GM21515 (cell line): ENCODE results near the gene SNIP1.
"Not testable (repeated sequence)": the region's sequence is repeated elsewhere in the genome, so short reads cannot be mapped to it uniquely, and the experiment has no call there.

Experiments used
- ATAC-seq: cut with Tn5 transposase; IDR thresholded peaks from one replicate; pipeline ENCODE4 v1.9.1; 2021; ENCODE audit not compliant: unreplicated experiment

Gene SNIP1

DNA sequence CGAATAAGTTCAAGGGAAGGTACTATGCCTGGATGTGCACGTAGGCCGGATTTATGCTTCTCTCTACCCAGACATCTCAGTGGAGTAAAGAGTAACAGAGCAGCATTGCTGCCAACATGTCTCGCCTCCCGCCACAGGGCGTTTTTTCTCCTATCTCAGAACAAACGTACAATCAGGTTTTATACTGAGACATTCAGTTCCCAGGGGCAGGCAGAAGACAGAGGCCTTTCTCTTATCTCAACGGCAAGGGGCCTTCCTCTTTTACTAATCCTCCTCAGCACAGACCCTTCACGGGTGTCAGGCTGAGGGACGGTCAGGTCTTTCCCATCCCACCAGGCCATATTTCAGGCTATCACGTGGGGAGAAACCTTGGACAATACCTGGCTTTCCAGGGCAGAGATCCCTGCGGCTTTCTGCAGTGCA is 5.9 kb upstream of the SNIP1 start:
- not testable (repeated sequence) for ATAC-seq

DNA sequence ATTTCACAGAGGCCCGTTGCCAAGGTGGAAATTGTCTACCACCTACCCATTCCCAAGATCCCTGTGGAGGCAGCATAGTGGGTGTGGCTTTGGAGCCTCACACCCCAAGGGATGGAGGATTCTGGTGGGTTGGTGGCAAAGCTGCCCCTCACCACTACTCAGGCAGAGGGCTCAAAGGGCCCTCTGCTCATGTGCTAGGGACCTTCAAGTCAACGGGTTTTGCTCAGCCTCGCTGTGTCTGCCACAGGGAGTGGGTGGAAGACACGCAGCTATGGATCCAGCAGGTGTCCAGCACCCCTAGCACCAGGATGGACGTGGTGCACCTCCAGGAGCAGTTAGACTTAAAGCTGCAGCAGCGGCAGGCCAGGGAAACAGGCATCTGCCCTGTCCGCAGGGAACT is 5.0 kb upstream of the SNIP1 start:
- no peak for ATAC-seq

DNA sequence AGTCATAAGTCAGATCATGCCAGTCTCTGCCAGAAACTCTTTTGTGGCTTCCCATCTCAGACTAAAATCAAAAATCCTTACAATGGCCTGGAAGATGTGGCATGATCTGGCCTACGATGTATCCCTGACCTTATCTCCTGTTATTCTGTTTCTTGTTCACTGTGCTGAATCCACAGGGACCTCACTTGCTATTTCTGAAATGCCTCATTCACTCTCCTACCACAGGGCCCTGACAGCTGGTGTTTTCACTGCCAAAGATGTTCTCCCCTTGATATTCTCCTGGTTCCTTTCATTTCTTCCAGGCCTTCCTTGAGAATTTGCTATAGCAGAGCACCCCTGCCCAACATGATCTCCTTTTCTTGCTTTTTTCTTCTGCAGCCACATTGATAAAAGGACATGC is 4.3 kb upstream of the SNIP1 start:
- no peak for ATAC-seq

DNA sequence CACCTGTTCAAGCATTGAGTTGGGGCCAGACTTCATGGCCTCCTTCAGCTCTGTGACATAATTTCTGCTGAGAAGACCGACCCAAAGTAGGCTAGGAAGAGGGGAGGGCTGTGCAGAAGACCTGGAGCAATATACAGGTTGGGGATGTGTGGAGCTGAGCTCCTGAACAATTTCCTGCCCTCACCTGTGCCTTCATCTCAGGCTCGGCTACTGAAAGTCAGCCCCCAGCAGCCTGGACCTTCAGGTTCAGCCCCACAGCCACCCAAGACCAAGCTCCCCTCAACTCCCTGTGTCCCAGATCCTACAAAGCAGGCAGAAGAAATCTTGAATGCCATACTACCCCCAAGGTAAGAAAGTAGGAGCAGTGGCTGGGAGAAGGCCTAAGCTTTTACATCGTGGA is 3.3 kb upstream of the SNIP1 start:
- no peak for ATAC-seq

DNA sequence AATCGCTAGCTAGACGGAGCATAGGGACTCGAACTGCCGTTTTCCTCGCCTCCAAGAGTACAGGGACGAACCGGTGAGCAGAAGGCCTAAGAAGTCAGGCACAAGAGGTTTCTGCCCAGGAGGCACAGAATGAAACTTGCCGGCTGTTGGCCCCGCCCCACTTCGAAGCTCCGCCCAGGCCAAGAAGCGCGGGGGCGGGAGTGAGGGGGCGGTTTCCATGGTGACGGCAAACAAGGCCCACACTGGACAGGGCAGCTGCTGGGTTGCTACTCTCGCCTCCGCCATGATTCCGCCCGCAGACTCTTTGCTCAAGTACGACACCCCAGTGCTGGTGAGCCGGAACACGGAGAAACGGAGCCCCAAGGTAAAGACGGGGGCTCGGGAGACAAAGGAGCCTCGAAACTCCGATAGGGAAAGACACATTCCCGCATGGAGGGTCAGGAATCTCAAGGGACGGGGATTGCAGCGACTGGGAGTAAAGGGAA is 2.7 kb upstream of the SNIP1 start, which contains the start of gene DNALI1:
Gene DNALI1 (plus strand): TSS at position 229 of the 485 bp plus-strand sequence. CDS start 55 bp downstream, at position 284.
- ATAC-seq, result no peak

DNA sequence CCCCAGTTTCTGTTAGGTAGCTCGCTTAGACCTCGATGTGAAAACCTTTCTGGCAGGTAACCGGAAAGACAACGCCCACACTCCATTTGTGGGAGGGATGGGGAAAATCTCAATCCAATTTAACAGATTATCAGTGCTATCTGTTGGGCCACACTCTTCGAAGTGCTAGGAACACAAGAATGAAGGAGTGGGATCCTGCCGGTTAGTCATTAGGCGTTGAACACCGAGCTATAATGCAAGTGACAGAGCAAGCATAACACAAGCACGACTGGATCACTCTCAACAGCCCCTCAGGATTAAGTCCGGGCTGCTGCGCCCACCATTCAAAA is 531 bp downstream of the SNIP1 start:
- ATAC-seq, result peak; percentile 13

DNA sequence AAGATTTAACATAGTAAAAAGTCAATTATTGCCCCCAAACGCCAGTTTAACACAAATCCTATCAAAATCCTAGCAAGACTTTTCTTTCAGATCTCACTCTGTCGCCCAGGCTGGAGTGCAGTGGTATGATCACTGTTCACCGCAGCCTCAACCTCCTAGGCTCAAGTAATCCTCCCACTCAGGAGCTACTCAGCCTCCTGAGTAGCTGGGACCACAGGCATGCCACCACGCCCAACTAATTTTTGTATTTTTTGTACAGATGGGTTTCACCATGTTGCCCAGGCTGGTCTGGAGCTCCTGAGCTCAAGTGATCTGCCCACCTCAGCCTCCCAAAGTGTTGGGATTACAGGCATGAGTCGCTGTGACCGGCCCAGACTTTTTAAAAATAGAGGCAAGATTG is 4.8 kb downstream of the SNIP1 start:
- no peak for ATAC-seq

DNA sequence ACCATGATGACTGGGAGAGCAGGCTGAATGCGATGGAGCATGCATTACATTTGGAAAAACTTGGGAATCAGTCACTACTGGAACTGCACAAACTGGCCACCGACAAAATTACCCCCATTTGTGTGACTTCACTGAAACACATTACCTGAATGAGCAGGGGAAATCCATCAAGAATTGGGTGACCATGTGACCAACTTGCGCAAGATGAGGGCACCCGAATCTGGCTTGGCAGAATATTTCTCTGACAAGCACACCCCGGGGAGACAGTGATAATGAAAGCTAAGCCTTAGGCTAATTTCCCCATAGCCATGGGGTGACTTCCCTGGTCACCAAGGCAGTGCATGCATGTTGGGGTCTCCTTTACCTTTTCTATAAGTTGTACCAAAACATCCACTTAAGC is 9.1 kb downstream of the SNIP1 start:
- no peak for ATAC-seq

DNA sequence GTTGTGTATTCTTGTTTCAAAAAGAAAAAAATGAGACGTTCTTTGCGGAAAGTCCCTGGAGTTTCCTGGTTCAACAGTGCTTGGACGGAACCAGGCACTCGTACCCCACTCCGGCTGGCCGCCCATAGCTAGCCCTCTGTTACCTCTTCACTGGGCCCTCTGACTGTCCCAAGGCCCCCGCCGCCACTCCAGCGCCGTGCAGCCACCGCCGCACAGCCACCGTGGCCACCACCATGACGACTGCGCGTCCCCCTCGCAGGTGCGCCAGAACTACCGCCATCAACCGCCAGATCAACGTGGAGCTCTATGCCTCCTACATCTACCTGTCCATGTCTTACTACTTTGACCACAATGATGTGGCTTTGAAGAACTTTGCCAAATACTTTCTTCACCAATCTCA is 9.6 kb downstream of the SNIP1 start:
- ATAC-seq, result no peak

DNA sequence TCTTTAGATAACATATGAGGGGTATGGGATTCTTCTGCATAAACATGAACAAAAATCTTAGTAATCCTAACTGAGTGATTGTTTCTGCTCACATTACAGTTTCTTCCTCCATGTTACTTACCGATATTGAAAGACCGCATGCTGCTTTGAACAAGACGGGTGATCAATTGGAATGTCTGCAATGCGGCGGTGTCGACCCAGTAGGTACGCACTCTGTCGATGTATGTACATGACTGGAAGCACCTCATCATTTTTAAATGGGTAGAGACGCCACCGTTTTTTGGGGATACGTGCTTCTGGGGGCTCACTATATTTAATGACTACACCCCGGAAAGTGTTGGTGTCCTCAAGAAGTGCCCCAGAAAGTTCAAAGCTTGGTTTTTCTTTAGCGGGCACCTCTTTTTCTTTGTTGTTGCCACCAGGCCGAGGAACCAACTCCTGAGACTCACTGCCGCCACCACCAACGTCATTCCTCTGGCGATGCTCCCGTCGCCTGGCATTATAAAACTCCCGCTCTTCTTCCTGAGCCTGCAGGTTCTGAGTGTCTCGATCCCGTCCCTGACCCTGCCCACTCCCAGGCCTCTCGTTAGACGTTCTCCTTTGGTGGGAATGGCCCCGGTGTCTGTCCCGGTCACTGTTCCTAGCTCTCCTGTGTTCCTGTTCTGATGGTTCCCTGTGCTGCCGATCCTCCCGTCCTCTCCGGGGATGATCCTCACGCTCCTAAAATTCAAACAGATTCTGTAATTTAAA is 13.9 kb downstream of the SNIP1 start:
- ATAC-seq, result no peak

DNA sequence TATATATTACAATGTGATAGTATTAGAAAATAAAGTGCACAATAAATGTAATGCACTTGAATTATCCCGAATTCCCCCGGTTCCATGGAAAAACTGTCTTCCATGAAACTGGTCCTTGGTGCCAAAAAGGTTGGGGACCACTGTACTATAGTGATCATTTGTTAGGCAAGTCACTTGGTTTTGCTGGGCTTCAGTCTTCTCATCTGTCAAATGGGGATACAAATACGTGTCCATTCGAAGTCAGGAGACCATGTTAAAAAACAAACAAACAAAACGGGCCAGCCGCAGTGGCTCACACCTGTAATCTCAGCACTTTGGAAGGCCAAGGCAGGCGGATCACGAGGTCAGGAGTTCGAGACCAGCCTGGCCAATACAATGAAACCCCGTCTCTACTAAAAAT is 14.9 kb downstream of the SNIP1 start:
- ATAC-seq, result not testable (repeated sequence)

DNA sequence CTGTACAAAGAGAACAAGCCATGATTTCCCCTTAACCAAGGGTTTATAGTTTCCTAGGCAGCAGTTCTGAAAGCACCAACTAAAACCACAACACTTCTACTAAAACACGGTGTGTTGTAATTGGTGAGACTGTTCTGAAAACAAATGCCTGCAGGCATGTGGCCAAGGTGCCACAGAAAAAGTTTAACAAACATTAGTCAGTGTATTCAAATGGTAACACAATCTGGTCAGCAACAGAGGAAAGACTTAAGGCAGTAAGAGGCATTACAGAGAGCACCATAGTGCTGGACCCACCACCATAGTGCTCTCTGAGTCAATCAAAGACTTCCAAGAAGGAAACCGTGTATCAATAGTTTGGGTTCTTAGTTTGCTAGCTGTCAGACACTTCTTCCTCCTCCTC is 16.7 kb downstream of the SNIP1 start:
- no peak for ATAC-seq

DNA sequence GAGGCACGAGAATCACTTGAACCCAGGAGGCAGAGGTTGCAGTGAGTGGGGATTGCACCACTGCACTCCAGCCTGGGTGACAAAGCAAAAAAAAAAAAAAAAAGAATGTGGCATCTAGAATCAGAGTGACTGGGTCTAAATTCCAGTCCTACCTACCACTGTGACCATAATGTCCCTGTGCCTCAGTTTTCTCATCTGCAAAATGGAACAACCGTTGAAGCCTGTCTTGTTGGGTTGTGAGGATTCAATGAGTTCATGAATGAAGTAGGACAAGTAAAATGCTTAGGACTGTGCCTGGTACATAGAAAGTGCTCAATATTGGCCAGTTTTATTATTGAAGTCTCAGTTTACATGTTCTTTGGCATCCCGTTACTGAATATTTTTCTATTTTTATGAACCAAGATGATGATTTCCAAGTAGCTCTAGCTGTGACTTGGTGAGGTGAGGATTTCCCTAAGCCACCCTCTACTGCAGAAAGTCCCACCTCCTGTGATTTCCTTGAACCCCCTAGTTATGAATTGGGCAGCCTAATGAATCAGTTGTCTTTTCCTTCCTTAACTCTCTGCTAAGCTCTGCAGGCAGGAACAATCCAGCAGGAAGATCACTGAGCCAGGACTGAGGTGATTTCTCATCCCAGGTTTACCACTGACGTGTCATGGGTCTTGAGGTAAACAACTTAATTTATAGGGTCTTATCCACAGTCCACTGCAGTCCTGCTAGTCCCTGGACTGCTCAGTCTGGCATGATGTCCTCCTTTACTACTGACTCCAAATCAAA is 20.6 kb downstream of the SNIP1 start:
- no peak for ATAC-seq

DNA sequence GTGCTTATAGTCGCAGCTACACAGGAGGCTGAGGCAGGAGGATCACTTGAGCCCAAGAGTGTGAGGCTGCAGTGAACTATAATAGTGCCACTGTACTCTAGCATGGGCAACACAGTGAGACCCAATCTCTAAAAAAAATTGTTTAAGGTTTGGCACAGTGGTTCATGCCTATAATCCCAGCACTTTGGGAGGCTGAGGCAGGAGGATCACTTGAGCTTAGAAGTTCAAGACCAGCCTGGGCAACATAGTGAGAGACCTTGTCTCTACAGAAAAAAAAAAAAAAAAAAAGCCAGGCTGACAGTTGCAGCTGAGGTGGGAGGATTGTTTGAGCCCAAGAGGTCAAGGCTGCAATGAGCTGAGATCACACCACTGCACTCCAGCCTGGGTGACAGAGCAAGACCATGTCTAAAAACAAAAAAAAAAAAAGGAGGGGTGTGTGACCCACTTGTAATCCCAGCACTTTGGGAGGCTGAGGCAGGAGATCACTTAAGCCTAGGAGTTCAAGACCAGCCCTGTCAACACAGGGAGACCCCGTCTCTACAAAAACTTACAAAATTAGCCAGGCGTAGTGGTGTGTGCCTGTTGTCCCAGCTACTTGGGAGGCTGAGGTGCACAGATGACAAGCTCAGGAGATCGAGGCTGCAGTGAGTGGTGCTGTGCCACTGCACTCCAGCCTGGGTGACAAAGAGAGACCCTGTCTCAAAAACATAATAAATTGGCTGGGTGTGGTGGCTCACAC is 21.5 kb downstream of the SNIP1 start:
- ATAC-seq, result not testable (repeated sequence)

DNA sequence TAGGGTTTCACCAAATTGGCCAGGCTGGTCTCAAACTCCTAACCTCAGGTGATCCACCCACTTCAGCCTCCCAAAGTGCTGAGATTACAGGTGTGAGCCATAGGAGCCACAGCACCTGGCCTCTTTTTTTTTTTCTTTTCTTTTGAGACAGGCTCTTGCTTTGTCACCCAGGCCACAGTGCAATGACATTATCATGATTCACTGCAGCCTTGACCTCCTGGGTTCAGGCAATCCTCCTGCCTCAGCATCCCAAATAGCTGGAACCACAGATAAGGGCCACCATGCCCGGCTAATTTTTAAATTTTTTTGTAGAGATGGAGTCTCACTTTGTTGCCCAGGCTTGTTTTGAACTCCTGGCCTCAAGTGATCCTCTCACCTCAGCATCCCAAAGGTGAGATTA is 24.2 kb downstream of the SNIP1 start:
- ATAC-seq, result not testable (repeated sequence)

DNA sequence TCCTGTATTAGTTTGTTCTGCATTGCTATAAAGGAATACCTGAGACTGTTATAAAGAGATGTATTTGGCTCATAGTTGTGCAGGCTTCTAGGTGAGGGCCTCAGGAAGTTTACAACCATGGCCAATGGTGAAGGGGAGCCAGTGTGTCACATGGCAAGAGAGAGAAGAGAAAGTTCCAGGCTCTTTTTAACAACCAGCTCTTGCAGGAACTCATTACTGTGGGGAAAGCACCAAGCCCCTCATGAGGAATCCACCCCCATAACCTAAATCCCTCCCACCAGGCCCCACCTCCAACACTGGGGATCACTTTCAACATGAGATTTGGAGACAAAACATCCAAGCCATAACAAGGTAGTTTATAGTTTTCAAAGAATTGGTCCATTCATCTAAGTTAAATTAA is 34.5 kb downstream of the SNIP1 start:
- no peak for ATAC-seq

DNA sequence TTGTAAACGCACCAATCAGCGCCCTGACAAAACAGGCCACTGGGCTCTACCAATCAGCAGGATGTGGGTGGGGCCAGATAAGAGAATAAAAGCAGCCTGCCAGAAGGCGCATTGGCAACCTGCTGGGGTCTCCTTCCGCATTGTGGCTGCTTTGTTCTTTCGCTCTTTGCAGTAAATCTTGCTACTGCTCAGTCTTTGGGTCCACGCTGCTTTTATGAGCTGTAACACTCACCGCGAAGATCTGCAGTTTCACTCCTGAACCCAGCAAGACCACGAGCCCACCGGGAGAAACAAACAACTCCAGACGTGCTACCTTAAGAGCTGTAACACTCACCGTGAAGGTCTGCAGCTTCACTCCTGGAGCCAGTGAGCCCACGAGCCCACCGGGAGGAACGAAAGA is 35.2 kb downstream of the SNIP1 start:
- ATAC-seq, result not testable (repeated sequence)

DNA sequence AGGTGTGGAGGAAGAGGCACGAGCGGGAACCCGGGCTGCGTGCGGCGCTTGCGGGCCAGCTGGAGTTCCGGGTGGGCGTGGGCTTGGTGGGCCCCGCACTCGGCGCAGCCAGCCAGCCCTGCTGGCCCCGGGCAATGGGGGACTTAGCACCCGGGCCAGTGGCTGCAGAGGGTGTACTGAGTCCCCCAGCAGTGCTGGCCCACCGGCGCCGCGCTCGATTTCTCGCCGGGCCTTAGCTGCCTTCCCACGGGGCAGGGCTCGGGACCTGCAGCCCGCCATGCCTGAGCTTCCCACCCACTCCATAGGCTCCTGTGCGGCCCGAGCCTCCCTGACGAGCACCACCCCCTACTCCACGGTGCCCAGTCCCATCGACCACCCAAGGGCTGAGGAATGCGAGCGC is 35.9 kb downstream of the SNIP1 start:
- ATAC-seq, result not testable (repeated sequence)

DNA sequence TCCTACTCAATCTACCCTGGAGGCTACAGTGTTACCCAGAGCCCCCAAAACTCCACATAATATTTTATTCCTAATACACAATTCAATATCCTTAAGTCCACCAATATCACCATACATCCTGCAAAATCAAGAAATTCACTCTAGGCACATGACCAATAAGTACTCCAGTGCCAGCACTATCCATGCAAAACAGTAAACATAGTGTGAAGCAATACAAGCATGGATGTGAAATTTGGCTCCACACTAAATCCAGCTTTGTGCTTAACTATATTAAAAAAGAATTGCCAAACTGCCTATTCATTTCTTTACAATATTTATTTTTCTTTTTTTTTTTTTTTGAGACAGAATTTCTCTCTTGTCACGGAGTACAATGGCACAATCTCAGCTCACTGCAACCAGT is 36.5 kb downstream of the SNIP1 start:
- no peak for ATAC-seq

DNA sequence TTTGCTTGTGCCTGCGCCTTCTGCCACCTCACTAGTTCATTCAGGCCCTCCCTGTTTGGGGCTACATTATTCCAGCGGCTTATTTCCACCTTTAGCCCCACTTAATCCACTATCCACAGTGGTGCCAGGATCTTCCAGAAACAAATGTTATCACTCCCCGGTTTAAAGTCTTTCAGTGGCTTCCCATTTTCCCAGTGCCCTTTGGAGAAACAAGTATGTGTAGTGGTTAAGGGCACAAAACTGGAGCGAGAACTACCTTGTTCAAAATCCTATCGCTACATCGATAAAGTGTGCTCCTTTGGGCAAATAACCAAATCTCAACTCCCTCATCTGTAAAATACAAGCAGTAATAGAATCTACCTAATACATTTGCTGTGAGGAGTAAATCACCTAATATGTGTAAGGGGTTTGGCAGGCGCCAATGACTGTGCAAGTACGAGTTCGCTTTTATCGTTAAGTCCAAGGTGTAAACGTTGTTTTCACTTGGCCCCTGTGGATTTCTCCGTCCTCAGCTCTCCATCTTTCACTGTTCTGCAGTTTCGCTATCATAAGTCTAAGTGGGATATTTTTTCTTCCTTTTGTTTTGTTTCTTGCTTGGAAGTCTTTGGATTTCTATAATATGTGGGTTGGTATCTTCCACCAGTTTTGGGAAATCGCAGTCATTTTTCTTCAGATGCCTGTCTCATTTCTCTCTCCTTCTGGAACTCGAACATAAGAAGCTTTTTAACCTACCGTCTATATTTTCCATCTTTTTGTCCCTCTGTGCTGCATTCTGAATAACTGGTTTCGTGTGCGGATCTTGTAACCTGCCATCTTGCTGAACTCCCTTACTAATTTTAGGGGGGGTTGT is 38.7 kb downstream of the SNIP1 start:
- ATAC-seq, result peak; percentile 15
